Measurements from ENCODE around the gene ATP13A4. TPM values are rescaled to one million over a fixed set of nuclear protein-coding genes. Genes with fewer than 3 reads are reported as not detected.

Gene ATP13A4, protein sequence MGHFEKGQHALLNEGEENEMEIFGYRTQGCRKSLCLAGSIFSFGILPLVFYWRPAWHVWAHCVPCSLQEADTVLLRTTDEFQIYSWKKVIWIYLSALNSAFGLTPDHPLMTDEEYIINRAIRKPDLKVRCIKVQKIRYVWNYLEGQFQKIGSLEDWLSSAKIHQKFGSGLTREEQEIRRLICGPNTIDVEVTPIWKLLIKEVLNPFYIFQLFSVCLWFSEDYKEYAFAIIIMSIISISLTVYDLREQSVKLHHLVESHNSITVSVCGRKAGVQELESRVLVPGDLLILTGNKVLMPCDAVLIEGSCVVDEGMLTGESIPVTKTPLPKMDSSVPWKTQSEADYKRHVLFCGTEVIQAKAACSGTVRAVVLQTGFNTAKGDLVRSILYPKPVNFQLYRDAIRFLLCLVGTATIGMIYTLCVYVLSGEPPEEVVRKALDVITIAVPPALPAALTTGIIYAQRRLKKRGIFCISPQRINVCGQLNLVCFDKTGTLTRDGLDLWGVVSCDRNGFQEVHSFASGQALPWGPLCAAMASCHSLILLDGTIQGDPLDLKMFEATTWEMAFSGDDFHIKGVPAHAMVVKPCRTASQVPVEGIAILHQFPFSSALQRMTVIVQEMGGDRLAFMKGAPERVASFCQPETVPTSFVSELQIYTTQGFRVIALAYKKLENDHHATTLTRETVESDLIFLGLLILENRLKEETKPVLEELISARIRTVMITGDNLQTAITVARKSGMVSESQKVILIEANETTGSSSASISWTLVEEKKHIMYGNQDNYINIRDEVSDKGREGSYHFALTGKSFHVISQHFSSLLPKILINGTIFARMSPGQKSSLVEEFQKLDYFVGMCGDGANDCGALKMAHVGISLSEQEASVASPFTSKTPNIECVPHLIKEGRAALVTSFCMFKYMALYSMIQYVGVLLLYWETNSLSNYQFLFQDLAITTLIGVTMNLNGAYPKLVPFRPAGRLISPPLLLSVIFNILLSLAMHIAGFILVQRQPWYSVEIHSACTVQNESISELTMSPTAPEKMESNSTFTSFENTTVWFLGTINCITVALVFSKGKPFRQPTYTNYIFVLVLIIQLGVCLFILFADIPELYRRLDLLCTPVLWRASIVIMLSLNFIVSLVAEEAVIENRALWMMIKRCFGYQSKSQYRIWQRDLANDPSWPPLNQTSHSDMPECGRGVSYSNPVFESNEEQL
- 0.07 TPM in 2 replicates for total RNA-seq

DNA sequence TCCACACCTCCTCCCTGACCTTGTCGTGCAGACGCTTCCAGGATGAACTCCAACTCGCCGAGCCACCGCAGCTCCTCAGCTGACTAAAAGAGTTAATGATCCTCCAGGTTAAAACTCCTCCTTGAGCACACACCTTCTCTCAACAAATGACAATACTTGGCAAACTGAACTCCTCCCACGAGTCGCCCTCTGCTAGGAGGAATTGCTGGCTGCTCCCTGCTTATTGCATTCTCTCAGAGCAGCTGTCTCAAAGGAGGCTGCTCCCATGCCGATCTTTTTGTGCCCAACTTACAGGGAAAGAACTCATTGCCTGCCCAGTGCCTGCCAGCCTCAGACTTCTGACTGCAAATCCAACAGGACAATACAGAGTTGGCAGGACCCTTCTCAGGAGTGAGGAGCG, at the start of gene ATP13A4:
ATP13A4 (minus strand) TSS at position 85 of the 400 bp plus-strand sequence. CDS start 96 bp downstream, outside the sequence.
- no peak for DNase-seq (ENCODE audit: low read depth, low spot score)

DNA sequence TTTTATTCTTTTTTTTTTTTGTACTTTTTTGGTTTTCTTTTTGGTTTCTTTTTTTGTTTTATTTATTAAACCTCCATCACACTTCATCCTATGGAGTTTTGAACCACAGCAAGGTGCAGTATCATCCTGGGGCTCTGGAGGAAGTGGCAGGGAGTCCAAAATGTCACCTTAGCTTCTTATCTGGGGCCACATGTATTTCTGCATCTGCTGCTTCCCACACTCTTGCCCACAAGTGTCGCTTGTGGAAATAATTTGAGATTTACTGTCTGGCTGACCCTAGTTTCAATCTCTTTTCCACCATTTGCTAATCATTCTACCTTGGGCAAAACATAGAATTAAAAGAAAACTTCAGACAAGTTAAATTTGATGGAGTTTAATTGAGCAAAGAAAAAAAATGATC, 44.7 kb upstream of the ATP13A4 start:
- DNase-seq (ENCODE audit: low read depth, low spot score), result no peak

DNA sequence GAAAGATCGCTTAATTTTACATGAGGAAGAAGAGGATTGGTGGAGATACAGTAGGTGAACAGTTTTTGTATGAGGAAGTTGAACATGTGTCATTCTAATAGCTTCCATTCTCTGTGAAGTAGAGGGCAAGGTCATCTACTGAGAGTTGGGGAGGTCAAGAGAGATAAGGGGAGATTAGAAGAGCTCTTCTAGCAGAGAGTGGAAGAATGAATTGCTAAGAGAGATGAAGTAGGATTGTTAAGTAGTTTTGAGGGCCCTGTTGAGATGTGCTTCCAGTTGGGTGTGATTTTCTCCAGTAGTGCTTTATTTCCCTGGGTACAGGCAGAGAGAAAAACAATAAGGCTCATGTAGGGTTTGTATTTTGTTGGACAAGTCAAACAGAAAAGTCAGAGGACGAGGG, 43.5 kb upstream of the ATP13A4 start:
- no peak for DNase-seq (ENCODE audit: low read depth, low spot score)

DNA sequence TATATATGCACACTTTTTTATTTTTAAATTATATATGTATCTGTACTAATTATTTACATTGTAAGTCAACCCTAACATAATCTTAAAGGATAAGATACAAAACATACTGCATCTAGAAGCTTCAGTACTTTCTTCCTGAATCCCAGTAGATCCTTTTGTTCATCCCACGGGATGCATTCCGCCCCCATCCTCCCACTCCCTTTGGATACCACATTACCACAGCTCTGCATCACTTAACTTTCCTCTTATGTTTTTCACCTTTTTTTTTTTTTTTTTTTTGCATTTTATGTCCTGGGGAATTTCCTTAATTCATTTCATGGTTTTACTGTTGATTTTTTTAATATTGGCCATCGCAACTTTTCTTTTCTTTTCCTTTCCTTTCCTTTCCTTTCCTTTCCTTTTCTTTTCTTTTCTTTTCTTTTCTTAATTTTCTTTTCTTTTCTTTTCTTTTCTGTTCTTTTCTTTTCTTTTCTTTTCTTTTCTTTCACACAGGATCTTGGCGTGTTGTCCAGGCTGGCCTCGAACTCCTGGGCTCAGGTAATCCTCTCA, 41.3 kb upstream of the ATP13A4 start:
- no peak for DNase-seq (ENCODE audit: low read depth, low spot score)

DNA sequence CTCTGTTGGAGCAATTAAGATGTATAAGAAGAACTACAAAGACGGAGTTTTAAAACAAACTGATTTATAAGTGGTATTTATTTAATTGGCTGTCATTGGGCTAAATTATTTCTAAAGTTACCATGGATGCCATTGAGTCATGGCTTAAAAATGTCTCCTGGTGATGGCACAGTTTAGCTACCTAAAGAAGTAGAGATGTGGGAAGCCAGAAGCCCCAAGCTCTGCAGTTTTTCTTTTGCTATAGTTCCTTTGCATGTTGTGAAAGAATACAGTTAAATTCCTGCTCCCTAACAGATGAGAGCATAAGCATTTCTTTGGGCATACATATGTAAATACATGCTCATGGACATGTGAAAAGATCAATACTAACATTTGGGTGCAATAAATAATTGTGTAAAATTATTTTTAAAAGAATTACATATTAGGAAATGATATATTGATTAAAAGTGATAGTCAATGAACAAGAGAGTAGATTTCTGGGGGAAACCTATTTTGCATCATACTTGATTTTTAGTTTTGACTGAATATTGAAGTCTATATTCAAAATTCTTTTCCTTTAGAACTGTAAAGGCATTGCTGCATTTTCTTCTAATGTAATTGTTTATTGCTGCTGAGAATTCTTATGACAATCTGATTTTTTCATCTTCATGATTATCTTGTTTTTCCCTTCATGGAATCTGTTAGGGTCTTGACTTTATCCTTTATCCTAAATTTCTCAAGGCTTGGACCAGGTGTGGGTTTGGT, 40.4 kb upstream of the ATP13A4 start:
- no peak for DNase-seq (ENCODE audit: low read depth, low spot score)

DNA sequence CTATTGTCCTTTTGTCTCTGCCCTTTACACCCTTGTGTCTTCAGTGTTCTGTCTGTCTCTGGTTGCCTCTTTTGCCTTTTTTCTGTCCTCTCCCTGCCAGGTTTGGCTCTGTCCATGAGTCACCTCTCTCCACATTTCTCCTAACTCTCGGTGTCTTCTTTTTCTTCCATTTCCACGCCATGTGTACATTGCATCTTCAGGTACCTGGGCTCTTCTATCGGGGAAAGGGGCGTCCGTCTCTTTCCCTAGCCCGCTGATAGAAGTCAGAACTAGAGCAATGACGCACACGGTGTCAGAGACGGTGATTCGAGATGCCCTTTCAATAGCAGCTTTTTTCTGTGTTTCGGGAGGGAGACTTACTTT, 39.0 kb upstream of the ATP13A4 start:
- DNase-seq (ENCODE audit: low read depth, low spot score), result no peak

DNA sequence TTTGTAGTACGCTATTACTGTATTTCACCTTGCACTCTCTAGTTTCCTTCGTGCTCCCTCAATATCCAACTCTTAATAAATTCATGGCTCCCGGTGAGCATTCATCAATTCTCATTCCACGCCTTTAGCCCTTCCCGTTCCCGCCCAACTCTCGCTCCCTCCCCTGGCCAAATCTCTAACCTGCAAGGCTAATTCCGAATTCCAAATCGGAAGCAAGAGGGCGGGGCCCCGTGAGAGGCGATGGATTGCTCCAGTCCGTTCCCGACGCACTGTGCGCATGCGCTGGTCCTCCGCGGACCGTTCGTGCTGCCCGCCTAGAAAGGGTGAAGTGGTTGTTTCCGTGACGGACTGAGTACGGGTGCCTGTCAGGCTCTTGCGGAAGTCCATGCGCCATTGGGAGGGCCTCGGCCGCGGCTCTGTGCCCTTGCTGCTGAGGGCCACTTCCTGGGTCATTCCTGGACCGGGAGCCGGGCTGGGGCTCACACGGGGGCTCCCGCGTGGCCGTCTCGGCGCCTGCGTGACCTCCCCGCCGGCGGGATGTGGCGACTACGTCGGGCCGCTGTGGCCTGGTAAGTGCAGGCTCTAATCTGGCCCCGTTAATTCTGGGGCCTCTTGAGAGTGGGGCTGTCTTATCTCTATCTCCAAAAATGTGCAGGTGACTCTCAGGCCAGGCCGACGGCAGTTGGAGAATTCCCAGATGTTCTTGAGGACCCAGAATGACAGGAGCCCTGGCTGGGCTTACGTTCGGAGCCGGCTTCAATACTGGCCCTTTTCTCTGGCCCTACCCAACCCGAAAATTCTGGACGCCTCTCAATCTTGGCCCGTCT, 38.4 kb upstream of the ATP13A4 start, which contains the start of gene OPA1:
OPA1 (plus strand) TSS at position 368 of the 827 bp plus-strand sequence; CDS start at position 538, 170 bp downstream.
- peak; percentile 93 for DNase-seq (ENCODE audit: low read depth, low spot score)

DNA sequence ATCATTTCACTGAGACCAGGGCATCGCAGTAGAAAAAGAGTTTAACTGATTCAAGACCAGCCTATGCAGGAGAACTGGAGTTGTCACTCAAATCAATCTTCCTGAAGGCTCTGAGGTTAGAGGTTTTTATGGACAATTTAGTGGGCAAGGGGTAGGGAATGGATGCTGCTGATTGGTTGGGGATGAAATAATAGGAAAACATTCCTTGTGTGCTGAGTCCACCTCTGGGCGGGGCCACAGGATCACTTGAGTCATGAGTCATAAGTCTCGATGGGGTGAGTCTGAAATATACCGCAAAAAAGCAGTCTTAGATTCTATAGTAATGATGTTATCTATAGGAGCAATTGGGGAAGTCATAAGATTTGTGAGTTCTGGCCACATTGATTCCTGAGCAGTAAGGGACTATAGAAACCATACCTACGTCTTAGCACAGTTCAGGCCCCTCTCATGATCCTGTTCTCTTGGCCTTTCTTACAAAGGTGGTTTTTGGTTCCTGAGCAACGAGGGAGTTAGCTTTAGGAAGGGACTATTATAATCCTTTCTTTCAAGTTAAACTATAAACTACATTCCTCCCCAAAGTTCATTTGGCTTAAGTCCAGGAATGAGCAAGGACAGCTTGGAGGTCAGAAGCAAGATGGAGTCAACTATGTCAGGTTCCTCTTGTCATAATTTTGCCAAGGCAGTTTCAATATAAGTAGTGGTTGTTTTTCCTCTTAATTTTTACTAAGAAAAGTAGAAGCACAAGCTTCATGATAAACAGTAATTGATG, 35.6 kb upstream of the ATP13A4 start:
- no peak for DNase-seq (ENCODE audit: low read depth, low spot score)

DNA sequence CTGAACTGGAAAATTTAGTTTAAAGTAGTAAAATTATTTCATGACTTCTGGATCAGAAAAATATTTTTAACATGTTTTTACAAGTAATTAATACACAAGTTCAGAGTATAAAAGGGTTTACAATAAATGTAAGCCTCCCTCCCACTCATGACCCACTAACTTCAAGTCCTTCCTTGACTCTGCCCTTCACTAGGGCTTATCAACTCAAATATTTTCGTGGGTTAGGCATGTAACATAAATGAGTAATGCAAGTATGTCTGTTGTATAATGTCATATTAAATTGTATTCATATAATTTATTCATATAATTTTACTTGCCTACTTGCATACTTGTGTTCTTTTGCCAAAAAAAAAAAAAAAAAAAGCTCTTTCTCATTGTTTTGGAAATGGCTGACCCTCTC, 34.9 kb upstream of the ATP13A4 start:
- no peak for DNase-seq (ENCODE audit: low read depth, low spot score)

DNA sequence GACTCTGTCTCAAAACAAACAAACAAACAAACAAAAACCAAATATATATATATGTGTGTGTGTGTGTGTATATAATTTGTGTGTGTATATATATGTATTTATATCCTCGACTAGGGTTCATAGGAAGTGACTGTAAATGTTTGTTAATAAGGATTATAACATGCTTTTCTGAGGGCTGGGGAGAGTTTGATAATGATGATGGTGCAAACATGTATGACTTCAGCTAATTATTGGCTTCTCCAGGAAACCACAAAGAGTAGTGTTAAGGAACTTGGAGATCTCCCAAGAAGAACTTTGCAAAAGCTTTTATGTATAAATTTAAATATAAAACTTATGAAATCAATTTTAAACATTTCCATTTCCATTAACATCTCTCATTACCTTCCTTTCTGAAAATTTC, 34.4 kb upstream of the ATP13A4 start:
- DNase-seq (ENCODE audit: low read depth, low spot score), result no peak

DNA sequence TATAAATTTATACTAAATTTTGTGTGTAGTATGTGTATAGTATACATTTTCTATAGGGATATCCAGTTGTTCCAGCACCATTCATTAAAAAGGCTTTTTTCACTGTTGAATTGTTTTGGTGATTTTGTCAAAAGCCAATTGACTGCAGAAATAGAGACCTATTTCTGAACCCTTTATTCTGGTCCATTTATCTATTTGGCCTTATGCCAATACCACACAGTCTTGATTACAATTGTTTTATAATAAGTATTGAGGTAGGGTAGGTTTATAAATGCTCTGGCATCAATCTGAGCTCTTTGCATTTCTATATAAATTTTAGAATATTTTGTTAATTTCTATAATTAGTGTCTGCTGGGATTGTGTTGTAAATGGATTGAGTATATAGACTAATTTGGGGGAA, 31.8 kb upstream of the ATP13A4 start:
- DNase-seq (ENCODE audit: low read depth, low spot score), result no peak

DNA sequence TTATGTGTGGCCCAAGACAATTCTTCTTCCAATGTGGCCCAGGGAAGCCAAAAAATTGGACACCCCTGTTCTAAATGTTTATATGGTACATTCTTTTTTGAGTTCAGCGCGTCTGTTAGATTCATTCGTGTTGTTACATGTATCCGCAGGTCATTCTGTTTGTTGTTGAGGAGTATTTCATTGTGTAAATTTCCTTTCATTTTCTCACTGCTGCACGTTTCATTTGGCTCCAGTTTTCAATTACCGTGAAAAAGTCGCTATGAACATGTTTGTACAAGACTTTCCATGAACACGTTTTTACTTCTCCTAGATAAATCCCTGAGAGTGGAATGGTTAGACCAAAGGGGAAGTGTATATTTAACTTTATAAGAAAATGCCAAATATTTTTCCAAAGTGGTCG, 30.8 kb upstream of the ATP13A4 start:
- no peak for DNase-seq (ENCODE audit: low read depth, low spot score)

DNA sequence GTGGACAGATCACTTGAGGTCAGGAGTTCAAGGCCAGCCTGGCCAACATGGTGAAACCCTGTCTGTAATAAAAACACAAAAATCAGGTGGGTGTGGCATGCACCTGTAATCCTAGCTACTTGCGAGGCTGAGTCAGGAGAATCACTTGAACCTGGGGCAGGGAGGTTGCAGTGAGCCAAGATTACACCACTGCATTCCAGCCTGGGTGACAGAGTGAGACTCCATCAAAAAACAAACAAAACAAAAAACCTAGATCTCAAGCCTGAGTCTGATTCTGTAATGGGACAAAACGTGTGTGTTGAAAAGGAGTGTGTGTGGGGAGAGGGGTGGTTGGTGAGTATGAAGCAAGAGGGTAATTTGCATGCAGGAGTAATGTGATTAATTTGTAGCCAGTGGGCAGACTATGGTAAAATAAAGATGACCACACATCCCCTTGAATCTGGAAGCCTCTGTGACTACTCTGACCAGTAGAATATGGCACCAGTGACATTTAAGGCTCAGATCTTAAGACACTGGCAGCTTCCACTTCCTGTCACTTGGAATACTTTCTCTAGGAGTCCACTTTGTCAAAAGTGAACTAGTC, 19.9 kb upstream of the ATP13A4 start:
- DNase-seq (ENCODE audit: low read depth, low spot score), result no peak

DNA sequence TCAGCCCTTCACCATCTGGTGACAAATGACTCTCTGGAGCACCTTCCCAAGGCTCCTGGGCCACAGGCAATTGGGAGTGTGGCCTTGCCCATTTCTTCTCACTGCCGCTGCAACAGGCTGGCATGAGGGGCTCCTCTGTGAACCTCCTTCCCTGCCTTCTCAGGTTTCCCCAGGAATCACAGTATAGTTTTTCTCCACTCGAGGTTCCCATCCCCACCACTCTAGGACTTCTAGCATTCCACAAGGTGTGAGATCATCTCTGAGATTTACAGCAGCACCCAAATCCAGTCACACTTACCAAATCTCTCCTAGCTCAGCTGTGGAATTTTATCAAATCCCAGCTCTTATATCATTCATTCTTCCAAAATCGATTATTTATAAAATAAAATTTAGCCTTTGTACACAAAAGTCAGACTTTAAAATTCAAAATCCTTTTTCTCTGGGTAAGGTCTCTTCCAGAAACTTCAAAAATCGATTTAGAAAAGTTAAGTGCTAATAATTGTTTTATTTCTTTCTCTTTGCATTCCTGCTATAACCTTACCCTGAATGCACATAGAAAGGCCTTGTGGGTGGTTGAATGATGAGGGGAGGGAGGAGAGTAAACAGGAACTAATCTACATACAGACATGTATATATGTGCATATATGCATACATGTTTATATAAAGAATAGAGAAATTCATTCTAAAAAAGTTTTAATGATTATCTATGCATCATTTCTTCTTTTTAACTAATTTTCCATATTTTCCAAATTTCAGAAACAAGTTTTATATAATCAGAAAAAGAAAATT, 18.9 kb upstream of the ATP13A4 start:
- DNase-seq (ENCODE audit: low read depth, low spot score), result no peak

DNA sequence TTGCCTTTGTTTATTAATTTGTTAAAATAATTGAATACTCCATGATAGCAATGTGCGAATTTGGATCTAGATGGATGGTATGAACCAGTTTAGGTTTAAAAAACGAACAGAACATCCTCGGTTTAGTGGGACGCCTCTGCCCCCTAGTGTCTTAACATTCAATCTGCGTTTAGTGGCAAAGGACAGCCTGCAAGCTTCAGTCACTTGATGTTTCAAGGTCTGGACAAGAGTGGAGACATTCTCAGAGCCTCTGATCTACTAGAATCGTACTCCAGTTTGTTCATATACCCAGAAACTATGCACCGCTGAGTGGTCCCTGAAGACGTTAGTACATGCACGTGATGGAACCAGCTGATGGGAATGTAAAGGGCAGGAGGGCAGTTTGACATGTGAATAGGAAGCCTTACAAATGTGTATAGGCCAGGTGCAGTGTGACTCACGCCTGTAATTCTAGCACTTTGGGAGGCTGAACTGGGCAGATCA, 17.8 kb upstream of the ATP13A4 start:
- peak; percentile 17 for DNase-seq (ENCODE audit: low read depth, low spot score)

DNA sequence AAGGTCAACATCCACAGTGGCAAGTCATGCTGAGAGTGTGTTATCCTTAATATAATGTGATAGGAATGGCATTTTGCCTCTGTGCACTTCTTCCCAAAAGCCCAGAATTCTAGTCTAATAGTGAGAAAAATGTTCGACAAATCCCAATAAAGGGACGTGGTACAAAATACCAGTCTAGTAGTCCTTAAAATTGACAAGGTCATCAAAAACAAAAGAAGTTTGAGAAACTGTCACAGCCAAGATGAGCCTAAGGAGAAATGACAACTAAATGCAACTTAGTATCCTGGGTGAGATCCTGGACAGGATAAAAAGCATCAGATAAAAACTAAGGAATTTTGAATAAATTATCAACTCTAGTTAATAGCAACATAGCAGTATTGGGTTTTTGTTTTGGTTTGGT, 14.4 kb upstream of the ATP13A4 start:
- no peak for DNase-seq (ENCODE audit: low read depth, low spot score)

DNA sequence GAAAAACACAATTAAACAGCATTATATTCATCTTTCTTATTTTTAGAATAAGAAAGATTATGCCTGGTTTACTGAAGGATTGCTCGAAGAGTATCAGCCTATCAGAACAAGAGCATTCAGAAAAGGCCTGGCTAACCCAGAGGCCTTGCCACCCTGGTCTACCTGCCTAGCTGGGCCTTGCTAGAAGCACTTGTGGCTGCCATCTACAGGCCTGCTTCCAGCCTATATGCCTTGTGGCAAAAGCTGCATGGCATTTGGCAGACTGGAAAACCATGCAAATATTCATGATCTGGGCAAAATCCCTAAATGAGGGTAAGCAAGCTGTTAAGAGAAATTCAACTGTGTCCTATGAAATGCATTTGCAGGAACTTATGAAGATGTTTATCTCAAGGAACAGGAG, 9.3 kb upstream of the ATP13A4 start:
- DNase-seq (ENCODE audit: low read depth, low spot score), result no peak

DNA sequence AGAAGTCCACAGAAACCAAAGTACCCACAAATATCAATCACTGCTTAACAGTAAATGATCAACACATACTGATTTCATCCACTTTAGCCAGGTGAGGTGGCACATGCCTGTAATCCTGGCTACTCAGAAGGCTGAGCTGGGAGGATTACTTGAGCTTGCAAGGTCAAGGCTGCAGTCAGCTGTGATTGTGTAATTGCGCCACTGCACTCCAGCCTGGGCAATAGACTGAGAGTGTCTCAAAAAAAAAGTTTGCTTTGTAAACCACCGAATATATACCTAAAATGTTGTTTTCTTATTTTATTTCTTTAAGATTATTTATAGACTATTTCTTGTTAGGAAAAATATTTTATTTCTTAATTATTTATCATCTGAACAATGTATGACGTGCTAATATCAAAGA, 8.7 kb upstream of the ATP13A4 start:
- no peak for DNase-seq (ENCODE audit: low read depth, low spot score)
